Gastrocnemius medialis (tissue), 4 donors: ENCODE measurements around the gene PPP2R3B. TPM values are rescaled to one million over a fixed set of nuclear protein-coding genes. Genes with fewer than 3 reads are reported as not detected.

ENCODE experiments used
- ATAC-seq, 2 donors: fragments of 150-250 bp; one replicate each; pipeline ENCODE4 v1.9.1; 2016
- DNase-seq, 2 donors: peaks; one replicate each; pipeline ENCODE4 v3.0.0-alpha.2; 2019
- H3K27ac ChIP-seq, 4 donors: fragments of 200-600 bp; sonication (generic); 1 replicate in 1 of 4; 2 replicates in 3 of 4; pipeline ENCODE4 v1.5.1; 2016 to 2018; ENCODE audit warnings: mild to moderate bottlenecking in 2 of 4, moderate library complexity in 1 of 4
- H3K27me3 ChIP-seq, 3 donors: fragments of 200-600 bp; sonication (generic) in 2 of 3; 1 replicate in 1 of 3; 2 replicates in 2 of 3; pipeline versions ENCODE4 v1.5.1 to v1.6.0; 2016 to 2019; ENCODE audit warnings: mild to moderate bottlenecking in 1 of 3, moderate library complexity in 1 of 3
- H3K36me3 ChIP-seq, 2 donors: fragments of 200-600 bp; sonication (generic) in 1 of 2; one replicate each; pipeline ENCODE4 v1.5.1; 2017 to 2018
- H3K4me1 ChIP-seq, 2 donors: fragments of 200-600 bp; sonication (generic) in 1 of 2; one replicate each; pipeline ENCODE4 v1.5.1; 2016 to 2017; ENCODE audit warnings: mild to moderate bottlenecking in 2 of 2
- H3K4me3 ChIP-seq, 4 donors: fragments of 200-600 bp; sonication (generic) in 3 of 4; 1 replicate in 1 of 4; 2 replicates in 3 of 4; pipeline ENCODE4 v1.5.1; 2016 to 2019; ENCODE audit warnings: mild to moderate bottlenecking in 2 of 4
- H3K9me3 ChIP-seq, 3 donors: fragments of 200-600 bp; sonication (generic) in 2 of 3; 1 replicate in 1 of 3; 2 replicates in 2 of 3; pipeline ENCODE4 v1.5.1; 2016 to 2019
- POLR2A ChIP-seq, 2 donors: fragments of 450-650 bp; IDR thresholded peaks; one replicate each; pipeline ENCODE4 v1.6.1; 2017; ENCODE audit warnings: antibody characterized with exemption in 2 of 2, mild to moderate bottlenecking in 2 of 2, moderate library complexity in 2 of 2
- in situ Hi-C, 4 donors: fragments of 200-750 bp; cut with MboI; loops; one replicate each; pipeline versions ENCODE4 v1.15.0 to v1.8.0; 2017; ENCODE audit warnings: low sequenced_read_pairs in 4 of 4
- intact Hi-C: fragments of 100-400 bp; cut with DNase I; formaldehyde crosslinking; loops from one replicate; pipeline ENCODE4 v1.15.1; 2023; ENCODE audit warnings: low total_unique reads
- total RNA-seq, 4 donors: library from RNA; depleted of rRNA; stranded (reverse); fragments of >200 nt; gene quantifications; one replicate each; pipeline versions ENCODE4 v1.1.0 to v1.2.3, GENCODE V29; 2016
- TF ChIP-seq, protein P1 (sequence below), 5 experiments: fragments of 450-650 bp in 3 of 5; fragments of 200-600 bp in 2 of 5; sonication (generic) in 2 of 5; IDR thresholded peaks in 4 of 5; conservative IDR thresholded peaks in 1 of 5; 1 replicate in 4 of 5; 2 replicates in 1 of 5; pipeline ENCODE4 v1.5.1; 2016 to 2019; ENCODE audit warnings: antibody characterized with exemption in 5 of 5, mild to moderate bottlenecking in 3 of 5, moderate library complexity in 3 of 5

Gene PPP2R3B
- total RNA-seq, 4 donors from 2014 or later, result 53.8 to 103 (median 69.4) TPM

- TF ChIP-seq, protein P1, sequence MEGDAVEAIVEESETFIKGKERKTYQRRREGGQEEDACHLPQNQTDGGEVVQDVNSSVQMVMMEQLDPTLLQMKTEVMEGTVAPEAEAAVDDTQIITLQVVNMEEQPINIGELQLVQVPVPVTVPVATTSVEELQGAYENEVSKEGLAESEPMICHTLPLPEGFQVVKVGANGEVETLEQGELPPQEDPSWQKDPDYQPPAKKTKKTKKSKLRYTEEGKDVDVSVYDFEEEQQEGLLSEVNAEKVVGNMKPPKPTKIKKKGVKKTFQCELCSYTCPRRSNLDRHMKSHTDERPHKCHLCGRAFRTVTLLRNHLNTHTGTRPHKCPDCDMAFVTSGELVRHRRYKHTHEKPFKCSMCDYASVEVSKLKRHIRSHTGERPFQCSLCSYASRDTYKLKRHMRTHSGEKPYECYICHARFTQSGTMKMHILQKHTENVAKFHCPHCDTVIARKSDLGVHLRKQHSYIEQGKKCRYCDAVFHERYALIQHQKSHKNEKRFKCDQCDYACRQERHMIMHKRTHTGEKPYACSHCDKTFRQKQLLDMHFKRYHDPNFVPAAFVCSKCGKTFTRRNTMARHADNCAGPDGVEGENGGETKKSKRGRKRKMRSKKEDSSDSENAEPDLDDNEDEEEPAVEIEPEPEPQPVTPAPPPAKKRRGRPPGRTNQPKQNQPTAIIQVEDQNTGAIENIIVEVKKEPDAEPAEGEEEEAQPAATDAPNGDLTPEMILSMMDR (IDR thresholded peaks at IDR 0.05 in 4 of 5, conservative IDR thresholded peaks at IDR 0.05 in 1 of 5), result no peak
- no peak for TF ChIP-seq POLR2A (IDR thresholded peaks at IDR 0.05)
- in situ Hi-C loops, result no loop called here
- no peak overlapping the region for H3K27ac ChIP-seq
- no peak overlapping the region for H3K4me3 ChIP-seq
- H3K4me1 ChIP-seq, result no peaks in the 10 kb centered on the region
- H3K9me3 ChIP-seq, result no peaks in the 10 kb centered on the region
- DNase-seq (no peak), ATAC-seq (no peak)
- intact Hi-C loops, result no loop called here
- H3K27me3 ChIP-seq, result no peaks in the 10 kb centered on the region
- H3K36me3 ChIP-seq, result peaks cover 5 to 35% of the 10 kb centered on the region in 2 donors
Measured at GRCh38 chrX:336227-336626, 50.5 kb downstream of the PPP2R3B start.

GRCh38 chrX:335758-336155 is 51.0 kb downstream of the PPP2R3B start:
- TF ChIP-seq, protein P1 (IDR thresholded peaks at IDR 0.05 in 4 of 5, conservative IDR thresholded peaks at IDR 0.05 in 1 of 5), result no peak
- TF ChIP-seq POLR2A (IDR thresholded peaks at IDR 0.05), result no peak
- peaks cover 5 to 33% of the 10 kb centered on the region in 2 donors for H3K36me3 ChIP-seq
- no peak overlapping the region for H3K4me3 ChIP-seq
- no peaks in the 10 kb centered on the region for H3K27me3 ChIP-seq
- DNase-seq (no peak), ATAC-seq (no peak)
- H3K4me1 ChIP-seq, result peaks cover 0 to 4% of the 10 kb centered on the region in 2 donors
- intact Hi-C loops (no loop called here), in situ Hi-C loops (no loop called here)
- no peak overlapping the region for H3K27ac ChIP-seq
- H3K9me3 ChIP-seq, result no peaks in the 10 kb centered on the region

- DNase-seq, result no peak
- no peaks in the 10 kb centered on the region for H3K9me3 ChIP-seq
- ATAC-seq, result no peak
- intact Hi-C loops, result no loop called here
- in situ Hi-C loops, result no loop called here
- peaks cover 0 to 4% of the 10 kb centered on the region in 2 donors for H3K4me1 ChIP-seq
- no peaks in the 10 kb centered on the region for H3K27me3 ChIP-seq
- peaks cover 5 to 33% of the 10 kb centered on the region in 2 donors for H3K36me3 ChIP-seq
- no peak overlapping the region for H3K27ac ChIP-seq
- no peak overlapping the region for H3K4me3 ChIP-seq
- TF ChIP-seq, protein P1 (IDR thresholded peaks at IDR 0.05 in 4 of 5, conservative IDR thresholded peaks at IDR 0.05 in 1 of 5), result no peak
- TF ChIP-seq POLR2A (IDR thresholded peaks at IDR 0.05), result no peak
Measured at GRCh38 chrX:334971-335757, 51.5 kb downstream of the PPP2R3B start.

- H3K27me3 ChIP-seq, result no peaks in the 10 kb centered on the region
- no peaks in the 10 kb centered on the region for H3K9me3 ChIP-seq
- in situ Hi-C loops (no loop called here), intact Hi-C loops (no loop called here)
- DNase-seq (no peak), ATAC-seq (no peak)
- no peak overlapping the region for H3K27ac ChIP-seq
- peaks cover 5 to 33% of the 10 kb centered on the region in 2 donors for H3K36me3 ChIP-seq
- H3K4me3 ChIP-seq, result no peak overlapping the region
- TF ChIP-seq, protein P1 (IDR thresholded peaks at IDR 0.05 in 4 of 5, conservative IDR thresholded peaks at IDR 0.05 in 1 of 5), result no peak
- TF ChIP-seq POLR2A (IDR thresholded peaks at IDR 0.05), result no peak
- peaks cover 0 to 4% of the 10 kb centered on the region in 2 donors for H3K4me1 ChIP-seq
Measured at GRCh38 chrX:334331-334891, 52.3 kb downstream of the PPP2R3B start.
